WI38 (cell line): ENCODE data around the gene RABL6.

Source experiments
- H3K4me3 ChIP-seq: 2 replicates; pipeline ENCODE4 v1.5.1; 2011; ENCODE audit warnings: low read depth, mild to moderate bottlenecking, control low read depth, low read length
- CTCF ChIP-seq: IDR thresholded peaks from 2 replicates; pipeline ENCODE4 v1.5.1; 2012; ENCODE audit warnings: low read depth, mild to moderate bottlenecking, control low read depth, low read length

Gene RABL6

GRCh38 chr9:136824496-136825225 is 16.9 kb downstream of the RABL6 start:
- no peak for TF ChIP-seq CTCF
- H3K4me3 ChIP-seq = no peak overlapping the region

GRCh38 chr9:136825295-136826187 is 17.8 kb downstream of the RABL6 start:
- TF ChIP-seq CTCF = no peak

GRCh38 chr9:136826188-136826541 is 18.4 kb downstream of the RABL6 start:
- H3K4me3 ChIP-seq = no peak overlapping the region
- no peak for TF ChIP-seq CTCF

More at GRCh38 chr9:136825295-136826187, 17.8 kb downstream of the RABL6 start:
- H3K4me3 ChIP-seq = no peak overlapping the region

GRCh38 chr9:136826703-136827582 is 19.2 kb downstream of the RABL6 start:
- H3K4me3 ChIP-seq = no peak overlapping the region
- no peak for TF ChIP-seq CTCF

GRCh38 chr9:136827794-136828473 is 20.2 kb downstream of the RABL6 start:
- no peak overlapping the region for H3K4me3 ChIP-seq

More at GRCh38 chr9:136827794-136828473, 20.2 kb downstream of the RABL6 start:
- no peak for TF ChIP-seq CTCF
